Colonic mucosa (tissue), 4 donors: ENCODE measurements around the gene INVS. TPM values are rescaled to one million over a fixed set of nuclear protein-coding genes. Genes with fewer than 3 reads are reported as not detected.
A peak's percentile ranks its signal among the peaks of the same experiment; 100 is the strongest.

ENCODE experiments used
- DNase-seq: peaks from one replicate; pipeline ENCODE4 v3.0.0-alpha.2; 2020
- H3K27ac ChIP-seq: fragments of 200-600 bp; one replicate; pipeline ENCODE4 v1.8.0; 2021
- H3K27me3 ChIP-seq: fragments of 200-600 bp; one replicate; pipeline ENCODE4 v1.8.0; 2021
- H3K36me3 ChIP-seq: fragments of 200-600 bp; one replicate; pipeline ENCODE4 v1.8.0; 2021
- H3K4me1 ChIP-seq: fragments of 200-600 bp; one replicate; pipeline ENCODE4 v1.8.0; 2021; ENCODE audit warnings: mild to moderate bottlenecking
- H3K4me3 ChIP-seq: fragments of 200-600 bp; one replicate; pipeline ENCODE4 v1.8.0; 2021
- H3K9ac ChIP-seq, 2 donors: one replicate each; pipeline ENCODE4 v1.7.0; 2013; ENCODE audit warnings: control low read depth in 2 of 2, low read depth in 2 of 2, low read length in 2 of 2
- H3K9me3 ChIP-seq: fragments of 200-600 bp; one replicate; pipeline ENCODE4 v1.8.0; 2021
- intact Hi-C: fragments of 100-400 bp; cut with DNase I; formaldehyde crosslinking; loops from one replicate; pipeline ENCODE4 v1.14.1; 2022
- total RNA-seq, 2 donors: library from RNA; stranded (reverse); fragmentation: NEBNext Ultra II Directional in 1 of 2; extraction: Animal tissue kit (Norgen Biotek cat#: 25700) in 1 of 2; gene quantifications; one replicate each; pipeline ENCODE4 v1.2.1, GENCODE V29; 2021
- TF ChIP-seq, protein P1 (sequence below): fragments of 200-600 bp; IDR thresholded peaks from one replicate; pipeline ENCODE4 v1.8.0; 2022; ENCODE audit warnings: antibody characterized with exemption, mild to moderate bottlenecking
- donor health status: healthy.
- donor health status: DM: no; HTN: no; CAD: no.
- donor health status: DM: no; HTN: no; CAD: no.

INVS gene
- total RNA-seq, 2 donors from 2014 or later: 12.1 to 16.0 TPM

- H3K4me3 ChIP-seq: no peak overlapping the region
- DNase-seq: no peak
Measured at GRCh38 chr9:100096378-100096916, 2.6 kb upstream of the INVS start.

DNA sequence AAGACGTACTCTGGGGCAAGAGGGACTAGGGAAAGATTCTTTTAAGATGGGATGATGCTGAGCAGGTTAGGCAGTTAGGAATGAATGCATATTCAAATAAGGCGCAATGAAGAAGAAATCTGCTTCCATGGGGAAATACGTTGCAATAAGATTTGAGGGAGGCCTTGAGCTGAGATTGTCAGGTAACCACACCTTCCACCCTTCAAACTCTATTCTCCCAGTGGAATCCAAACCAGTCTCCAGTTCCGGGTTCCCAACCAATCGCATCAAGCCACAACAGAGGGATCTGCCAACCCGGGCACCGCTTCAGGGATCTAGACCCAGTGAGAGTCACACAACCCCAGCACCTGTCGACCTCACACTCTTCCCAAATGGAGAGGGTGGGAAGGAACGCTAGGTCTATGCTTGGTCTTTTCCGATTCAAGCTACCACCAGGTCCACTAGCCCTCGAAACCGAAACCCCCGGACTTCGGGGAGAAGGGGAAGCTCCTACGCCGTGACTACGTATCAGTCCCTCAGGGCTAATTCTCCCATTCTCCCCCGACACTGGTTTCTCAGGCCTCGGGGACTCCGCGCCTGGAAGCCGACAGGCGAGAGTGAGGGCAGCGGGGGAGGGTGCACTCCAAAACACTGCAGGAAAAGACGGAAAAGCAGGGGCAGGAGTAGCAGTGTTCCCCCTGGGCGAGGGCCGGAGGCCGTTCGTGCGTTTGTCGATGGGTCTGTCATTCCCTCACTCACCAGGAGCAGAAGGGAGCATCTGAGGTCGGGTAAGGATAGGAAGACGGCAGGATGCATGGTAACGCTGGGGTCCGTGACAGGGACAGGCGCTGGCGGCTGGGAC lies 777 bp upstream of the INVS start:
- H3K36me3 ChIP-seq: no peaks in the 10 kb centered on the region
- no peaks in the 10 kb centered on the region for H3K27me3 ChIP-seq
- H3K4me1 ChIP-seq: no peaks in the 10 kb centered on the region
- H3K9me3 ChIP-seq: no peaks in the 10 kb centered on the region
- intact Hi-C loops: no loop called here
- peak overlapping the region; percentile 90 for H3K27ac ChIP-seq
- DNase-seq: peak; percentile 86
- H3K9ac ChIP-seq: peak overlapping the region; percentile 98 to 99
- peak overlapping the region; percentile 69 for H3K4me3 ChIP-seq
- TF ChIP-seq, protein P1, sequence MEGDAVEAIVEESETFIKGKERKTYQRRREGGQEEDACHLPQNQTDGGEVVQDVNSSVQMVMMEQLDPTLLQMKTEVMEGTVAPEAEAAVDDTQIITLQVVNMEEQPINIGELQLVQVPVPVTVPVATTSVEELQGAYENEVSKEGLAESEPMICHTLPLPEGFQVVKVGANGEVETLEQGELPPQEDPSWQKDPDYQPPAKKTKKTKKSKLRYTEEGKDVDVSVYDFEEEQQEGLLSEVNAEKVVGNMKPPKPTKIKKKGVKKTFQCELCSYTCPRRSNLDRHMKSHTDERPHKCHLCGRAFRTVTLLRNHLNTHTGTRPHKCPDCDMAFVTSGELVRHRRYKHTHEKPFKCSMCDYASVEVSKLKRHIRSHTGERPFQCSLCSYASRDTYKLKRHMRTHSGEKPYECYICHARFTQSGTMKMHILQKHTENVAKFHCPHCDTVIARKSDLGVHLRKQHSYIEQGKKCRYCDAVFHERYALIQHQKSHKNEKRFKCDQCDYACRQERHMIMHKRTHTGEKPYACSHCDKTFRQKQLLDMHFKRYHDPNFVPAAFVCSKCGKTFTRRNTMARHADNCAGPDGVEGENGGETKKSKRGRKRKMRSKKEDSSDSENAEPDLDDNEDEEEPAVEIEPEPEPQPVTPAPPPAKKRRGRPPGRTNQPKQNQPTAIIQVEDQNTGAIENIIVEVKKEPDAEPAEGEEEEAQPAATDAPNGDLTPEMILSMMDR: no peak

More at GRCh38 chr9:100096378-100096916, 2.6 kb upstream of the INVS start:
- Histone ChIP-seq H3K27ac (no peak overlapping the region), H3K4me1 (no peaks in the 10 kb centered on the region), H3K9me3 (no peaks in the 10 kb centered on the region), H3K27me3 (no peaks in the 10 kb centered on the region), H3K36me3 (no peaks in the 10 kb centered on the region), H3K9ac (no peak overlapping the region)
- TF ChIP-seq, protein P1: no peak
- intact Hi-C loops: no loop called here

- intact Hi-C loops: no loop called here
- H3K9me3 ChIP-seq: no peaks in the 10 kb centered on the region
- H3K27ac ChIP-seq: peak overlapping the region; percentile 90
- no peak for DNase-seq
- H3K4me1 ChIP-seq: no peaks in the 10 kb centered on the region
- peak overlapping the region; percentile 37 to 99 for H3K9ac ChIP-seq
- H3K27me3 ChIP-seq: no peaks in the 10 kb centered on the region
- peak overlapping the region; percentile 69 for H3K4me3 ChIP-seq
- H3K36me3 ChIP-seq: no peaks in the 10 kb centered on the region
- TF ChIP-seq, protein P1: no peak
Measured at GRCh38 chr9:100099722-100100042, 639 bp downstream of the INVS start.

DNA sequence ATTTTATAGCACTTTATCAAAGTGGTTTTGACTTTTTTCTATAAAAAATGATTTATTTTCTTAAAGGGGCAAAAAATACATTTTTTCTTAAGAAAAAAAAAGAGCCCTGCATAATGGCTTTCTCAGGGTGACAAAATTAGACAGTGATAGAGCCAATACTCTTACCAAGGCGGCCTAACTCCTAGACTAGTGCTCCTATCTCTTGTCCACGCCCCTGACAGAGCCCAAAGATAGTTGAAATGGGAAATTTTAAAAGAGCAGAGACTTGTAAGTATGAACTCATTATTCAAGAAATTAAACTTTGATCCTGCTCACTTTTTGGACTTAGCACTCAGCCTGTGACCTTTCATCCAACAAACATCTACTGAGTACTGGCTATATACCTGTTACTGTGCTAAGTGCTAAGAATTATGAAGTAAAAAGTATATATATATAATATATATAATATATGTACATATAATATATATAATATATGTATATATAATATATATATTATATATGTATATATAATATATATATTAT lies 1.2 kb downstream of the INVS start:
- Histone ChIP-seq H3K4me1 (no peaks in the 10 kb centered on the region), H3K36me3 (no peaks in the 10 kb centered on the region), H3K4me3 (no peak overlapping the region), H3K27ac (peak overlapping the region; percentile 90), H3K9ac (peak overlapping the region; percentile 37 to 99), H3K27me3 (no peaks in the 10 kb centered on the region), H3K9me3 (no peaks in the 10 kb centered on the region)
- TF ChIP-seq, protein P1: no peak
- DNase-seq: no peak
- intact Hi-C loops: no loop called here

DNA sequence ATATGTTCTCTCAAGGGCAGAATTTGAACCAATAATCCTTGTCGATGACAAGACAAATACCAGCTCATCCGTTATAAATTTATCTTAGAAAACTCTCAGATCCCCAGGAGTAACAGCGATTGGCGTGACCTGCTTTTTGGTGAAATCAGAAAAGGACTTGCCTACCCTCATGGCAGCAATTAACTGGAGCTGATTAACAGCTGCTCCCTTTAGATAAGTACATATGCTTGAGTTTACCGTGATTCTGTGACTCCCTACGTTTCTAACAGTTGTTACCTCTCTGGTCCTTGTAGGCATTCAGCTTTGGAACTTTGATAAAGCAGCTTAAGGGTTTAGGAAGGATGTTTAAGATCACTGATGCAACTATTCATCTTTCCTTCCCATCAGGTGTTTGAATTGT lies 2.6 kb downstream of the INVS start:
- no peaks in the 10 kb centered on the region for H3K27me3 ChIP-seq
- H3K4me1 ChIP-seq: no peaks in the 10 kb centered on the region
- TF ChIP-seq, protein P1: no peak
- H3K36me3 ChIP-seq: peaks cover 9% of the 10 kb centered on the region
- DNase-seq: no peak
- H3K4me3 ChIP-seq: no peak overlapping the region
- intact Hi-C loops: no loop called here
- no peak overlapping the region for H3K27ac ChIP-seq
- H3K9me3 ChIP-seq: no peaks in the 10 kb centered on the region
- H3K9ac ChIP-seq: no peak overlapping the region
